ENCODE results near the gene BRD1. TPM values are rescaled to one million over a fixed set of nuclear protein-coding genes. Genes with fewer than 3 reads are reported as not detected.

The BRD1 gene
- 20.3 and 25.9 TPM in 2 replicates for total RNA-seq

DNA sequence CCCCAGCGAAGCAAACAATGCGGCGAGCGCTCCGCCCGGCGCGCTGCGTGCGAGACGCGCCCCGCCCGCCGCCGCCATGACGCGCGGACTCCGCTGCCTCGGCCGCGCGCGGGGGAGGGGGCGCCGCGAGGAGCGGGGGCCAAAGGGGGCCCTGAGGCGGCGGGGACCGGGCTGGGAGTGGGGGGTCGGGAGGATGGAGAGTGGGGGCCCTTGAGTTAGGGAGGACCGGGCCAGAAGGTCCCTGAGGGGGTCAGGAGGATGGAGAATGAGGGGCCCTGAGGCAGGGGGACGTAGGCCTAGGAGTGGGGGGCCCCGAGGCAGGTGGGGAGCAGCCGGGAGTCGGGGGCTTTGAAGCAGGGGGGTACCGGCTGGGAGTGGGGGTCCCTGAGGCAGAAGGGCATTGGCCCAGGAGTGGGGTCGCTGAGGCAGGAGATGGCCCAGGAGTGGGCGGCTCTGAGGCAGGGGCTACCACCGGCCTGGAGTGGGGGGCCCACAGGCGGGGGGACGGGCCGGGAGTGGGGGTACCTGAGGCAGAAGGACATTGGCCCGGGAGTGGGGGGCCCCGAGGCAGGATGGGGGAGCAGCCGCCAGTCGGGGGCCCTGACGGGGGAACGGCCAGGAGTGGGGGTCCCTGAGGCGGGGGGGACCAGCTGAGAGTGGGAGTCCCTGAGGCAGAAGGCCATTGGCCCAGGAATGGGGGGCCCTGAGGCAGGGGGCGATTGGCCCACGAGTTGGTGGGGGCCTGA is at the start of gene BRD1:
Gene BRD1 (minus strand): TSS at position 21 of the 746 bp plus-strand sequence. CDS start 3,556 bp downstream, outside the sequence.

DNA sequence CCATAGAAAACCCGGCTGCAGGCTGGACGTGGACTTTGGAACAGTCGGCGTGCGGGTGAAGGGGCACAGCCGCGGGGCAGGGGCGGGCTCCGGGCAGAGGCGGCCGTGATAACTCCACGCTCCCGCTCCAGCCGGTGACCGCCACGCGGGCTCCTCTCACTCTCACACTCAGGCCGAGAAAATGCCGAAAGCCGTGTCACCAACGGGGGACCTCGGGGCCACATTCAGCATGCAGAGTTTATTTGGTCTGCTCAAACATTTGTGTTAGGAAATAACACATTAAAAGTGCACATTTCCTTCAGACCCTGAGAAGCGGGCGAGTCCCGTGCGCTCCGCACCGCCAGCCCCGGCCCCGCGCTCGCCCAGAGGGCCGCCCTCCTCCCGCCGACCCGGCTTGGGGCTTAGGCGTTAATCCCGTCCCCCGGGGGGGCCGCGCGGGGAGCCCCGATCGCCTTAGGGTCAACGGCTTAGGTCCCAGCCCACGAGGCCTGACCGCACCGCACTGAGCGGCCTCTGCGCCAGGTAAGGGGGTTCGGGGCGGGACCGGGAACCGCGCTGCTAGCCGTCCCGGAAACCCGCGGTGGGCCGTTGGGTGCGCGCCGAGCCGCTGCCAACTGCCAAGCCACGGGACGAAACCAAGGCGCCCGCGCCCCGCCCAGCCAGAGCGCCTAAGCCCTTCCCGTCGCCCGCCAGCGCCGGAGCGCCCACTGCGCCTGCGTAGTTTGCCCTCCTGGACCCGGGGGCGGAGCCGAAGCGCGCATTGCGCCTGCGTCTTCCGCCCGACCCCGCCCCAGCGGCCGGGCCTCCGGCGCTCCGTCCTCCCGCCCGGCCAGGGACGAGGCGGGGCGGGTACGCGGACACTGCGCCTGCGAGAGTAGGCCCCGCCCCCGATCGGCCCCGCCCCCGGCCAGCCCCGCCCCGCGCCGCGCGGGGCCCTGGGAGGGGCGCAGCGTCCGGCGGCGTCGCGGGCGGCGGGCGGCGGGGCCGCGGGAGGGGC is 25.5 kb upstream of the BRD1 start, which contains the start of gene ZBED4:
Gene ZBED4 (plus strand): TSS at position 947 of the 997 bp plus-strand sequence. CDS start 29,819 bp downstream, outside the sequence.

Other genes starting within 250 kb of the BRD1 start
- gene ZBED4, start 26.0 kb upstream of the BRD1 start, total RNA-seq: 5.6 and 12.1 TPM in 2 replicates
- gene ALG12, start 90.6 kb upstream of the BRD1 start, total RNA-seq: 17.4 and 21.4 TPM in 2 replicates
- gene CRELD2, start 90.8 kb upstream of the BRD1 start, total RNA-seq: 96.1 and 128 TPM in 2 replicates
- 25.3 and 29.0 TPM in 2 replicates for gene PIM3, start 132.9 kb upstream of the BRD1 start, total RNA-seq
- gene IL17REL, start 184.9 kb upstream of the BRD1 start, total RNA-seq: not detected in 2 replicates
- gene TTLL8, start 230.4 kb upstream of the BRD1 start, total RNA-seq: not detected in 2 replicates

Data from regular cardiac myocyte (primary cell).